Natural killer cell (primary cell): ENCODE measurements around the gene CHD6. TPM values are rescaled to one million over a fixed set of nuclear protein-coding genes. Genes with fewer than 3 reads are reported as not detected.
A peak's percentile ranks its signal among the peaks of the same experiment; 100 is the strongest.

Experiments
- ATAC-seq, 3 donors: fragments of 150-1000 bp in 2 of 3; fragments of 200-7000 bp in 1 of 3; cut with Tn5 transposase; 1 replicate in 1 of 3; 2 replicates in 2 of 3; pipeline ENCODE4 v1.10.0; 2021; ENCODE audit warnings: mild to moderate bottlenecking in 2 of 3, moderate library complexity in 2 of 3
- DNase-seq, 2 donors: peaks; one replicate each; pipeline versions ENCODE4 v3.0.0 to v3.0.0-alpha.2; 2013 to 2021; ENCODE audit warnings: mixed read lengths in 1 of 2
- H3K27ac ChIP-seq: one replicate; pipeline ENCODE4 v1.5.1; 2013; ENCODE audit warnings: mild to moderate bottlenecking, low read length
- H3K27me3 ChIP-seq: one replicate; pipeline ENCODE4 v1.6.1; 2013; ENCODE audit warnings: low read length; ENCODE audit not compliant: control insufficient read depth, insufficient read depth
- H3K36me3 ChIP-seq: one replicate; pipeline ENCODE4 v1.6.1; 2013; ENCODE audit warnings: low read length; ENCODE audit not compliant: control insufficient read depth, insufficient read depth
- H3K4me1 ChIP-seq: one replicate; pipeline ENCODE4 v1.6.1; 2013; ENCODE audit warnings: low read length; ENCODE audit not compliant: control insufficient read depth, insufficient read depth
- H3K4me3 ChIP-seq: one replicate; pipeline ENCODE4 v1.5.1; 2013; ENCODE audit warnings: low read length
- H3K9me3 ChIP-seq: one replicate; pipeline ENCODE4 v1.6.1; 2013; ENCODE audit warnings: low read length; ENCODE audit not compliant: control insufficient read depth, insufficient read depth
- H3K27ac Mint-ChIP-seq, 2 donors: one replicate each; pipeline ENCODE4 v1.8.0; 2022; ENCODE audit warnings: mild to moderate bottlenecking in 2 of 2, mixed read lengths in 2 of 2, moderate library complexity in 1 of 2
- H3K27me3 Mint-ChIP-seq, 2 donors: one replicate each; pipeline ENCODE4 v1.8.0; 2022; ENCODE audit warnings: low read depth in 2 of 2, mixed read lengths in 2 of 2
- H3K36me3 Mint-ChIP-seq: one replicate; pipeline ENCODE4 v1.8.0; 2022; ENCODE audit warnings: mixed read lengths
- H3K4me1 Mint-ChIP-seq, 2 donors: one replicate each; pipeline ENCODE4 v1.8.0; 2022; ENCODE audit warnings: mixed read lengths in 2 of 2
- H3K4me3 Mint-ChIP-seq: one replicate; pipeline ENCODE4 v1.8.0; 2022; ENCODE audit warnings: mild to moderate bottlenecking, moderate library complexity, mixed read lengths
- H3K9me3 Mint-ChIP-seq, 2 donors: one replicate each; pipeline ENCODE4 v1.8.0; 2022; ENCODE audit warnings: mixed read lengths in 2 of 2
- WGBS: methylation state at CpG from one replicate; pipeline ENCODE4 v1.1.7; 2013; ENCODE audit warnings: missing lambda C conversion rate; ENCODE audit not compliant: insufficient coverage; 5-methylcytosine and 5-hydroxymethylcytosine counted together
- intact Hi-C: fragments of 100-400 bp; cut with micrococcal nuclease; formaldehyde crosslinking; loops from one replicate; pipeline ENCODE4 v1.14.2; 2022
- total RNA-seq, 4 donors: library from RNA; stranded (reverse); fragments of 120-200 nt in 1 of 4; gene quantifications; one replicate each; pipeline versions ENCODE4 v1.2.3 to v1.2.4, GENCODE V29; 2013 to 2022
- TF ChIP-seq, protein P1 (sequence below): fragments of 200-600 bp; IDR thresholded peaks from one replicate; pipeline ENCODE4 v1.8.0; 2022; ENCODE audit warnings: antibody characterized with exemption

The CHD6 gene
- total RNA-seq, 3 donors from 2014 or later (not counting 1 experiment from before 2014, with no cell fraction given), result 82.8 to 96.6 (median 90.4) TPM

- Mint-ChIP-seq H3K4me3 (no peak overlapping the region), H3K4me1 (peaks cover 0 to 6% of the 10 kb centered on the region in 2 donors), H3K36me3 (peaks cover 60% of the 10 kb centered on the region), H3K27ac (no peak overlapping the region), H3K9me3 (no peaks in the 10 kb centered on the region), H3K27me3 (no peaks in the 10 kb centered on the region)
- Histone ChIP-seq H3K4me1 (no peaks in the 10 kb centered on the region), H3K4me3 (no peak overlapping the region), H3K27ac (no peak overlapping the region), H3K36me3 (peaks cover 66% of the 10 kb centered on the region), H3K9me3 (no peaks in the 10 kb centered on the region), H3K27me3 (no peaks in the 10 kb centered on the region)
- TF ChIP-seq, protein P1, sequence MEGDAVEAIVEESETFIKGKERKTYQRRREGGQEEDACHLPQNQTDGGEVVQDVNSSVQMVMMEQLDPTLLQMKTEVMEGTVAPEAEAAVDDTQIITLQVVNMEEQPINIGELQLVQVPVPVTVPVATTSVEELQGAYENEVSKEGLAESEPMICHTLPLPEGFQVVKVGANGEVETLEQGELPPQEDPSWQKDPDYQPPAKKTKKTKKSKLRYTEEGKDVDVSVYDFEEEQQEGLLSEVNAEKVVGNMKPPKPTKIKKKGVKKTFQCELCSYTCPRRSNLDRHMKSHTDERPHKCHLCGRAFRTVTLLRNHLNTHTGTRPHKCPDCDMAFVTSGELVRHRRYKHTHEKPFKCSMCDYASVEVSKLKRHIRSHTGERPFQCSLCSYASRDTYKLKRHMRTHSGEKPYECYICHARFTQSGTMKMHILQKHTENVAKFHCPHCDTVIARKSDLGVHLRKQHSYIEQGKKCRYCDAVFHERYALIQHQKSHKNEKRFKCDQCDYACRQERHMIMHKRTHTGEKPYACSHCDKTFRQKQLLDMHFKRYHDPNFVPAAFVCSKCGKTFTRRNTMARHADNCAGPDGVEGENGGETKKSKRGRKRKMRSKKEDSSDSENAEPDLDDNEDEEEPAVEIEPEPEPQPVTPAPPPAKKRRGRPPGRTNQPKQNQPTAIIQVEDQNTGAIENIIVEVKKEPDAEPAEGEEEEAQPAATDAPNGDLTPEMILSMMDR, result no peak
- ATAC-seq, result no peak
- WGBS, result no CpG with 5 or more reads among the region's 3 CpGs
- intact Hi-C loops, result no loop called here
- DNase-seq, result no peak
These were observed 194.2 kb downstream of the CHD6 start for GRCh38 chr20:41424011-41424410.

- no peak overlapping the region for H3K27ac ChIP-seq
- TF ChIP-seq, protein P1, result no peak
- intact Hi-C loops, result no loop called here
- ATAC-seq (no peak), DNase-seq (no peak)
- WGBS, result 90% methylated on average over 1 of the region's 2 CpGs
- Mint-ChIP-seq H3K4me1 (no peaks in the 10 kb centered on the region), H3K36me3 (peaks cover 63% of the 10 kb centered on the region), H3K4me3 (no peak overlapping the region), H3K27ac (no peak overlapping the region), H3K9me3 (no peaks in the 10 kb centered on the region), H3K27me3 (no peaks in the 10 kb centered on the region)
- H3K4me3 ChIP-seq, result no peak overlapping the region
- no peaks in the 10 kb centered on the region for H3K9me3 ChIP-seq
- no peaks in the 10 kb centered on the region for H3K27me3 ChIP-seq
- peaks cover 64% of the 10 kb centered on the region for H3K36me3 ChIP-seq
- H3K4me1 ChIP-seq, result no peaks in the 10 kb centered on the region
These were observed 195.2 kb downstream of the CHD6 start for GRCh38 chr20:41422953-41423352.

DNA sequence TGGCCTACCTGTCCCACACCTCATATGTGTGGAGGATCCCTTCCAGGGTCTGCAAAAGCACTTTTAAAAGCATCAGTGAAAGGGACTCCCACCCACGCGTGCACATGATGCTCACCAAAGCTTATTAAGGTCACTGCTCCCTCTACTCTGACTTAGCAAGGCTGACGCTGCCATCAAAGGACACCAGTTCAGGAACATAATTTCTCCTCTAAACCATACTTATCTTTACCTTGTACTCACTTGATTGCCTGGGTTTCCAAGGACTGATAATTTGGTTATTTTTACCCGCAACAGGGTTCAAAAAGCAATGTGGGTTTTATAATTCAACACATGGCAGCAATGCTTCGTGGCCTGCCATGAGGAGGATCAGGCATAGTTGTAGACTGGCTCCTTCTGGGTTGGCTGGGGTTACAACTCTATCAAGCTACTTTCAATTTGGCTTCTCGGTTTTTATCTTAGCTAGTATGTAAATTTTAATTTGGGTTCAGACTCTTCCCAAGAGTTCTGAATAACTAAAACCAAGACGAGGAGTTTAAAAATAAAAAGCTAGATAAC is 199.4 kb downstream of the CHD6 start:
- WGBS, result 96% methylated on average over 7 of the region's 7 CpGs
- Mint-ChIP-seq H3K36me3 (peaks cover 79% of the 10 kb centered on the region), H3K9me3 (no peaks in the 10 kb centered on the region), H3K4me3 (no peak overlapping the region), H3K27me3 (no peaks in the 10 kb centered on the region), H3K27ac (no peak overlapping the region), H3K4me1 (no peaks in the 10 kb centered on the region)
- DNase-seq (no peak), ATAC-seq (no peak)
- H3K36me3 ChIP-seq, result peaks cover 86% of the 10 kb centered on the region
- TF ChIP-seq, protein P1, result no peak
- intact Hi-C loops, result no loop called here
- H3K4me1 ChIP-seq, result no peaks in the 10 kb centered on the region
- H3K4me3 ChIP-seq, result no peak overlapping the region
- no peaks in the 10 kb centered on the region for H3K9me3 ChIP-seq
- H3K27ac ChIP-seq, result no peak overlapping the region
- no peaks in the 10 kb centered on the region for H3K27me3 ChIP-seq

DNA sequence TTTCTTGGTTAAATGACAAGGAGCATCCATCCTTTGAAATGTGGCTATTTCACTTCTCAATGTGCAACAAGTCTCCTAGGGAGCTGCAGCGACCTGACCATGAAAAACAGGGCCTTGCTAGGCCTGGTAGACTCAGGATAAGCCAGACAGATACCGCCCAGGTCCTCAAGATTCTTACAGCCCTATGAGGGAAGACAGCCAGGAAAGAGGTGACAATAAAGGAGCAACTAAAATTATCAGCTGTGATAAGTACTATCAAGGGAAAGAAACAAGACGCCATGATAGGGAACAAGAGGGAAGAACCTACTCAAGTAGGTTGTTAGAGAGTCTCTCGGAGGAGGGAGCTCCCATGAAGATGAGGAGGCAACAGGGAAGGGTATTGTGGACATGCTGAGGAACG is 200.1 kb downstream of the CHD6 start:
- H3K27me3 Mint-ChIP-seq, result no peaks in the 10 kb centered on the region
- H3K9me3 Mint-ChIP-seq, result no peaks in the 10 kb centered on the region
- Histone ChIP-seq H3K27ac (no peak overlapping the region), H3K9me3 (no peaks in the 10 kb centered on the region), H3K4me3 (no peak overlapping the region), H3K36me3 (peaks cover 88% of the 10 kb centered on the region), H3K27me3 (no peaks in the 10 kb centered on the region), H3K4me1 (no peaks in the 10 kb centered on the region)
- peak overlapping the region in 1 of 2 donors; percentile 10 for H3K27ac Mint-ChIP-seq
- DNase-seq (no peak), ATAC-seq (no peak)
- TF ChIP-seq, protein P1, result no peak
- H3K4me3 Mint-ChIP-seq, result no peak overlapping the region
- H3K36me3 Mint-ChIP-seq, result peaks cover 71% of the 10 kb centered on the region
- intact Hi-C loops, result no loop called here
- H3K4me1 Mint-ChIP-seq, result no peaks in the 10 kb centered on the region
- WGBS, result 91% methylated on average over 5 of the region's 5 CpGs
